COR-L47 (cell line): ENCODE results near the gene DCAF12.
"Not testable (repeated sequence)": the region's sequence is repeated elsewhere in the genome, so short reads cannot be mapped to it uniquely, and the experiment has no call there.

Source experiments
- DNase-seq: peaks from one replicate; lab custom pipeline; 2025; lab: John Stamatoyannopoulos, UW

Gene DCAF12

GRCh38 chr9:34126207-34127034 is at the start of gene DCAF12:
TSS of gene DCAF12 (minus strand) at chr9:34126698. CDS start at chr9:34126431, 267 bp downstream.
- DNase-seq = peak; percentile 91

DNA sequence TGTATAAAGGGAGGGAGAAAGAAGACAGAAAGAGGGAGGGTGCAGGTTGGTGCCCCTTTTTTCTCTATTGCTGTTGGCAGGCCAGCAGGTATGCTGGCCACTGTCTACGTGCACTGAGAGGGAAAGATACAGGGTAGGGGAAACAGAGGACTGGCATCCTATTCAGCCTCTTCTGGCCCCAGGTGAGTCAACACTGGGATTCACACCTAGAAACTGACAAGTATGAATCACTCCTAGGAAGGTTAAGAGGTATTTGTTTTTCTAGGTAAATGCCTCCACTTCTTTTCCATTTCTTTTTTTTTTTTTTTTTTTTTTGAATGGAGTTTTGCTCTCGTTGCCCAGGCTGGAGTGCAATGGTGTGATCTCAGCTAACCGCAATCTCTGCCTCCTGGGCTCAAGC is 49.6 kb upstream of the DCAF12 start:
- DNase-seq = no peak

DNA sequence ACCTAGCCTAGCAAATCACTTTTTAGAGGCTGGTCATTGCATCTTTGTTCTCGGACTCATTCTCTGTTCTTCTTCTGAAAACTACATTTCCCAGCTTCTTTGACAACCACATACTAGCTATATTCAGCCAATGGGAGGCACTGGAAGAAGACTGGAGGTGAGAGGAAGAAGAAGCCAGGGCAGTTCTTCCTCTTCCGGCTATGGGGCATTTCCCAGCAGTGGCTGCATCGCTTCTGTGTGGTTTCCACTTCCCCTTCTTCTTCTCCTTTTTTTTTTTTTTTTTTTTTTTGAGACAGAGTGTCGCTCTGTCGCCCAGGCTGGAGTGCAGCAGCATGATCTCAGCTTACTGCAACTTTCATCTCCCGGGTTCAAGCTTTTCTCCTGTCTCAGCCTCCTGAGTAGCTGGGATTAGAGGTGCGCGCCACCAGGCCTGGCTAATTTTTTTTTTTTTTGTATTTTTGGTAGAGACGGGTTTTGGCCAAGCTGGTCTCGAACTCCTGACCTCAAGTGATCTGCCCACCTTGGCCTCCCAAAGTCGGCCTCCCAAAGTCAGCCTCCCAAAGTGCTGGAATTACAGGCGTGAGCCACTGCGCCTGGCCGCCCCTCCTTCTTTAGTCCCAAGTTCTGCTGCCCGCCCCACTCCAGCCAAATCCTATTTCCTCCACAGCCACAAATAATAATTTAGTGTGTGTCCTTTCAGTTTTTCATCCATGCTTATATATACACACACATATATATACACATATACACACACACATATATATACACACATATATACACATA is 45.4 kb upstream of the DCAF12 start:
- no peak for DNase-seq

DNA sequence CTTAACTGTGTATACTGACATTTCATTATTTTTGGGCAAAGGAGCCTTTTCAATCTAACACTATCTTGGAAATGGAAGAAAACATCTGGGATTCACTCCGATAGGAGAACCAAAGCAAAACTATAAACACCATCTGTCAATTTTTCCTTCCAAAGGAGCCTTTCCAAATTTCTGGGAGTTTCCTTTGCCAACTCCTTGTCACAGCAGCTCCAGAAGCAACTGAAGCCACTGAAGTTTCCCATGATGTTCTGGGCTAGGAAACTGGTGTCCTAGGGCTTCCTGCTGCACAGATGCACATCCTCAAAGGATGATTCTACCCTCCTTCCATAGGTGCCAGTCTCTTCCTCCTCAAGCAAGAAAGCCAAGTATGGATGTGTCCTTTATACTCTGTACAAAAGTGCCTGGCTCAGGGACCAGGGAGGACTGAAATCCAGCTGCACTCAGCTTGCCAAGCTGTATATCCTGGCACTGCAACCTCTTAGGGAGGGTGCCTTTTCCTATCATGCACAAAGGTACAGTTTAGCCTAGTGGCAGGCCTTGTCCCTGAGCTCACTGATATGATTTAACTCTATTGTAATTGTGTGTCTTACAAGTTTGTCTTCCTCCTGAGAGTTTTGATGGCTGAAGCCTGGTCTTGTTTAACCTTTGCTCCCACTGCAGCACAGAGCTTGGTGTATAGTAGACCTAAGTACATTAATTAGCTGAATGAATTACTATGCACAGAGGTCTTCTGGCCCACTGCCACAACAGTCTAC is 43.9 kb upstream of the DCAF12 start:
- no peak for DNase-seq

DNA sequence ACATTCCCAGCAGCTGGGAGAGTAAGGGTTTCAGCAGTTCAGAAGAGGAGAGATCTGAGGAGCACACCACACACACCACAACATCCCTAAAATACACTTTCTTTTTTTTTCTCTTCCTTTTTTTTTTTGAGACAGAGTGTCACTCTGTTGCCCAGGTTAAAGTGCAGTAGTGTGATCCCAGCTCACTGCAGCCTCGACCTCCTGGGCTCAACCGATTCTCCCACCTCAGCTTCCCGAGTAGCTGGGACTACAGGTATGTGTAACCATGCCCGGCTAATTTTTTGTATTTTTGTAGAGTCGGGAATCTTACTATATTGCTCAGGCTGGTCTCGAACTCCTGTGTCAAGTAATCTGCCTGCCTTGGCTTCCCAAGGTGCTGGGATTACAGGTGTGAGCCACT is 42.6 kb upstream of the DCAF12 start:
- no peak for DNase-seq

DNA sequence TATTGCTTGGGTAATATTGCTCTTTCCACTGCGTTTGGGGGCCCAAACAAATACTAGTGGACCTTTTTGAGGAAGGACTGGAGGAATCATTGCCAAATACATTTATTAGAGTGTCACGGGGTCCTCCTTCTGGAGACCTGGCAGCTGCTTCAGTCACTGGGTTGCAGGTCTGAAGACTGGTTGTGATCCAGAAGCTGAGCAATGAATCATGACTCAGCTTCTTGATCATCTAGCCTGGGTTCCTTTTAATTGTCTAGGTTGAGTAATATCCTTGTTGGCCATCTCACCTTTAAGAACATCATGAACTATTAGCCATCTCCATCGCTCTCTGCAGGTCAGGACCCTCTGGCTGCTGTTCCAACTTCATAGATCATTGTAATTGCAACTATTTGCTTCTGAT is 36.9 kb upstream of the DCAF12 start:
- DNase-seq = no peak

DNA sequence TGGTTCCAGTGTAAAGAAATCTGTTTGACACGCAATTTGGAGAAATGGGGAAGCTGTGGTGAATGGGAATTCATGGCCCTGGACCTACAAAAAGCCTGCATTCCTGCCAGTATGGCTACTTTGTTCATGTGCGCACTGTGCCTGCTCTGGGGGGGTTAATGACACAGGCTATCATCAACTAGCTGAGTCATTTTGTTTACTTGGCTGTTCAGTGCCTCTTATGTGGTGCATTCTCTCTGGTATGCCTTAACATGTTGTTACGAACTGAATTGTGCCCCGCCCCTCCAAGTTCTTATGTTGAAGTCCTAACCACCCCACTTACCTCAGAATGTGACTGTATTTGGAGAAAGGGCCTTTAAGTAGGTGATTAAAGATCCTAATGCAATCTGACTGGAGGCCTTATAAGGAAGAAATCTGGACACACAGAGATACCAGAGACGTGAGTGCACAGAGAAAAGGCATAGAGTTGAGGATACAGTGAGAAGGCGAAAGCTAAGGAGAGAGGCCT is 31.9 kb upstream of the DCAF12 start:
- DNase-seq = no peak

GRCh38 chr9:34157898-34158297 is 31.4 kb upstream of the DCAF12 start:
- DNase-seq = no peak

GRCh38 chr9:34157318-34157717 is 30.8 kb upstream of the DCAF12 start:
- DNase-seq = no peak

DNA sequence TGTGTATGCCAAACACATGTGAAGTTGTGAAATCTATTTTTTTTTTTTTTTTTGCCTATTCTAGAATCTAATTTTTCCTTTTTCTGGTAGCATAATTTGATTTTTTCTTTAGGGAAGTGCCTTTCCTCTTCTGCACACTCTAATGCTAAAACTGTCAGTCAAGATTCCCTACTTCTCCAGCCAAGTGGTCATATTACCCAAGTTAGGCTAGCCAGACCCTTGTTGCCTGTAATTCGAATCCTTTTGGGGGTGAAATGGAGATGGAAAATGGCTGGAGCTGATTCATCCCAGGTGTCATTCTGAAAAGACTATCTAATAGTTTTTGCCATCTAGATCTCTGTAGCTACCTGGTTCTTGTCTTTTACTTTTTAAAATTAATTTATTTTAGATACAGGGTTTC is 27.6 kb upstream of the DCAF12 start:
- no peak for DNase-seq

GRCh38 chr9:34151398-34151797 is 24.9 kb upstream of the DCAF12 start:
- no peak for DNase-seq

DNA sequence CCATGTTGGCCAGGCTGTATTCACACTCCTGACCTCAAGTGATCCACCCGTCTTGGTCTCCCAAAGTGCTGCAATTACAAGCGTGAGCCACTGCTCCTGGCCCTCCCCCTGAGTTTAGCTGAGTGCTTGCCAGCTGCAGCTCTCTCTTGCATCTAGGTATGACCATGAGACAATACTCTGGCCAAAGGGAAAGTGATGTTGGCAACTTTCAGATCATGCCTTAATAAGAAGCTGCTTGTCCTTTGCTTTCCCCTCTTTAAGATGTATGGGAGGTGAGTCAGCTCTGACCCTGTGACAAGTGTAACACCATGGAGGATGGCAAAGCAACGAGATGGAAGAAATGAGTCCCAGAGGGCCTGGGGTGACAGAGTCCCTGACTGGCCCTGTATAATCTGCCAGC is 18.7 kb upstream of the DCAF12 start:
- DNase-seq = no peak

- DNase-seq = no peak
Observed at GRCh38 chr9:34143116-34143515, 16.6 kb upstream of the DCAF12 start.

DNA sequence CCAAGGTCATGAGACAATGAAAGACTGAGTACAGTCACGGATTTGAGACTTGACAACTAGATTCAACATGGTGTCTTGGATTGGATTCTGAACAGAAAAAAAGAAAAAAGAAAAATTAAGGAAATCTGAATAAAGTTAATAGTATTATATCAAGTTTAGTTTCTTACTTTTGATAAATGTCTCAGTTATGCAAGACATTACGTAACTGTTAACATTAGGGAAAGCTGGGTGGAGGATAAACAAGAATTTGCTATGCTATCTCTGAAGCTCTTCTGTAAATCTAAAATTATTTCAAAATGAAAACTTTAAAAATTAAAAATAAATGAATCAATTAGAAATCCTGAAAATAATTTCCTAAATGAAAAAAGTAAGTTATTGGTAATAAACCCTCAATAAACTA is 14.4 kb upstream of the DCAF12 start:
- no peak for DNase-seq

DNA sequence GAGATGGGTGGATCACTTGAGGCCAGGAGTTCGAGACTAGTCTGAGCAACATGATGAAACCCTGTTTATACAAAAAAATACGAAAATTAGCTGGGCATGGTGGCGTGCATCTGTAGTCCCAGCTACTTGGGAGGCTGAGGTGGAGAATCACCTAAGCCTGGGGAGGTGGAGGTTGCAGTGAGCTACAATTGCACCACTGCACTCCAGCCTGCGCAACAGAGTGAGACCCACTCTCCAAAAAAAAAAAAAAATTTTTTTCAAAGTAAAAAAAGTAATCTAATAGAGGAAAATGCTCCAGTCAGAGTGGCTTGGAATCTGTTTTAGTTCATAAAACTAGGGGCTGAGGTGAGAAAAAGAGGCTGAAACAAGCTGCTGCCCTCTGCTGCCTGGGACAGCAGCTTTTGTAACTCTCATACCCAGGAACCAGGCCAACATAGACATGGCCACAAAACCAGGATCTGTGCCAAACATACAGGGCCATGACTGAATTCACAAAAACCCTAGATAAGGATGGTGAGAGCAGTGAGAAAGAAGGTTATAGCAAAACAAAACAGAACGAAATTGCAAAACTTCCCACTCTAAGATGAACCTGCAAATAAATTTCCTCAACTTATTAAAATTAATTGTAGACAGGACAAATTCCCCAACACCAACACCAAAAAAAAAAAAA is 13.1 kb upstream of the DCAF12 start:
- DNase-seq = no peak

GRCh38 chr9:34138644-34139043 is 12.1 kb upstream of the DCAF12 start:
- DNase-seq = not testable (repeated sequence)

- DNase-seq = no peak
Observed at GRCh38 chr9:34134521-34134920, 8.0 kb upstream of the DCAF12 start.

- DNase-seq = no peak
Observed at GRCh38 chr9:34133436-34133949, 7.0 kb upstream of the DCAF12 start.

- no peak for DNase-seq
Observed at GRCh38 chr9:34131571-34131970, 5.1 kb upstream of the DCAF12 start.

DNA sequence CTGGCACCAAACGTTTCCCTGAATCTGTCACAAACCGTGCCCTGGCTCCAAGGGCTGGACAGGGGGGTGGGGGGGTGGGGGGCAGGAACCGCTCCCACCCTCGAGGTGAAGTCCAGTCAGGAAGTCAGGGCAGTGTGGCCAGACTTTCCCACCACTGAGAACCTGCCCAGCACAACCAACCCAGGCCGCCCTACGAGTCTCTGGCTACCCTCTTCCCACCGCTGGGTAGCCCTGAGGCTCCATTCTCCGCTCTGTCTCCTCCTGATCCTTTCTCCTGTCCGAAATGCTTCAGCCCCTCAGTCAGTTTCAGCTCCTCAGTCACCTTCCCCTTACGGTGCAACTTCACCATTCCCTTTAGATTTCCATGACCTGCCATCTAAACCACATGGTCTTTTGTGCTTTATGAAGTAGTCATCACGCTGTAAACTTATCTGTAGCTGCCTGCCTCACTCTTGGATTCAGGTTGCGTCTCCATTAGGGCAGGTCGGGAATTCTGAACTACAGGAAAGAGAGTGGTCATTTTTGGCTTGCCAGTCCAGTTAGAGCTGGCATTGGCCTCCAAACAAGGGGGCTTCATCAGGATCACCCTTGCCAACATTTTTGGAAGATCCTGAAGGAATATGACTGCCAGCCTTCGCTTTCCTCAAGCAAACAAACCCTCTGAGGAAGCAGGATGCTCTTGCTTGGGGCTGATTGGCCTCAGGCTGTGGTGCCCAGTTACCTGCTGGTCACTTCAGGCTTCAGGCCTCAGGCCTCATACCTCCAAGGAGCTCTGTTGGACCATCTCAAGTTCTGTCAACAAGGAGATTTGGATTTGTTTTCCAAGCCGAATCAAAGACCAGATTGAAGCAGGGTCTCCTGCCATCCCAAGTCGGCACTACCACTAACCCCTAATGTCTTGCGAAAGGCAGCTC is 794 bp upstream of the DCAF12 start:
- DNase-seq = no peak
